Measurements from ENCODE around the gene EGFR.

Gene EGFR

GRCh38 chr7:55234408-55234807 is 215.6 kb downstream of the EGFR start:
- DNase-seq: no peak

GRCh38 chr7:55235115-55235514 is 216.3 kb downstream of the EGFR start:
- DNase-seq: no peak

- no peak for DNase-seq
These were observed 217.0 kb downstream of the EGFR start for GRCh38 chr7:55235801-55236200.

- DNase-seq: no peak
These were observed 217.7 kb downstream of the EGFR start for GRCh38 chr7:55236476-55236875.

GRCh38 chr7:55237156-55237893 is 218.5 kb downstream of the EGFR start:
- DNase-seq: no peak

- DNase-seq: no peak
These were observed 220.6 kb downstream of the EGFR start for GRCh38 chr7:55239406-55239805.

- no peak for DNase-seq
These were observed 221.8 kb downstream of the EGFR start for GRCh38 chr7:55240418-55241142.

- no peak for DNase-seq
These were observed 223.1 kb downstream of the EGFR start for GRCh38 chr7:55241958-55242357.

GRCh38 chr7:55242613-55243012 is 223.8 kb downstream of the EGFR start:
- DNase-seq: peak; percentile 21

GRCh38 chr7:55244006-55244745 is 225.4 kb downstream of the EGFR start:
- no peak for DNase-seq

GRCh38 chr7:55245271-55245723 is 226.5 kb downstream of the EGFR start:
- peak; percentile 84 for DNase-seq

GRCh38 chr7:55246171-55246570 is 227.4 kb downstream of the EGFR start:
- DNase-seq: no peak

- peak; percentile 22 for DNase-seq
These were observed 228.6 kb downstream of the EGFR start for GRCh38 chr7:55247428-55247827.

- no peak for DNase-seq
These were observed 229.7 kb downstream of the EGFR start for GRCh38 chr7:55248526-55248925.

- DNase-seq: peak; percentile 52
These were observed 230.5 kb downstream of the EGFR start for GRCh38 chr7:55249332-55249731.

GRCh38 chr7:55250313-55250712 is 231.5 kb downstream of the EGFR start:
- peak; percentile 17 for DNase-seq

- no peak for DNase-seq
These were observed 232.5 kb downstream of the EGFR start for GRCh38 chr7:55251313-55251712.

GRCh38 chr7:55251911-55252310 is 233.1 kb downstream of the EGFR start:
- DNase-seq: no peak

GRCh38 chr7:55252386-55252785 is 233.6 kb downstream of the EGFR start:
- no peak for DNase-seq

GRCh38 chr7:55253188-55253587 is 234.4 kb downstream of the EGFR start:
- DNase-seq: no peak

GRCh38 chr7:55254242-55254595 is 235.4 kb downstream of the EGFR start:
- DNase-seq: no peak

- peak; percentile 69 for DNase-seq
These were observed 236.0 kb downstream of the EGFR start for GRCh38 chr7:55254596-55255495.

Measured in fibroblast of upper back skin (primary cell).